Globus pallidus (tissue), 1 donor: ENCODE results near the gene APC2.
A peak's percentile ranks its signal among the peaks of the same experiment; 100 is the strongest.

Source experiments
- DNase-seq: peaks from one replicate; pipeline ENCODE4 v3.0.0-alpha.2; 2015; ENCODE audit warnings: low spot score

The APC2 gene, protein sequence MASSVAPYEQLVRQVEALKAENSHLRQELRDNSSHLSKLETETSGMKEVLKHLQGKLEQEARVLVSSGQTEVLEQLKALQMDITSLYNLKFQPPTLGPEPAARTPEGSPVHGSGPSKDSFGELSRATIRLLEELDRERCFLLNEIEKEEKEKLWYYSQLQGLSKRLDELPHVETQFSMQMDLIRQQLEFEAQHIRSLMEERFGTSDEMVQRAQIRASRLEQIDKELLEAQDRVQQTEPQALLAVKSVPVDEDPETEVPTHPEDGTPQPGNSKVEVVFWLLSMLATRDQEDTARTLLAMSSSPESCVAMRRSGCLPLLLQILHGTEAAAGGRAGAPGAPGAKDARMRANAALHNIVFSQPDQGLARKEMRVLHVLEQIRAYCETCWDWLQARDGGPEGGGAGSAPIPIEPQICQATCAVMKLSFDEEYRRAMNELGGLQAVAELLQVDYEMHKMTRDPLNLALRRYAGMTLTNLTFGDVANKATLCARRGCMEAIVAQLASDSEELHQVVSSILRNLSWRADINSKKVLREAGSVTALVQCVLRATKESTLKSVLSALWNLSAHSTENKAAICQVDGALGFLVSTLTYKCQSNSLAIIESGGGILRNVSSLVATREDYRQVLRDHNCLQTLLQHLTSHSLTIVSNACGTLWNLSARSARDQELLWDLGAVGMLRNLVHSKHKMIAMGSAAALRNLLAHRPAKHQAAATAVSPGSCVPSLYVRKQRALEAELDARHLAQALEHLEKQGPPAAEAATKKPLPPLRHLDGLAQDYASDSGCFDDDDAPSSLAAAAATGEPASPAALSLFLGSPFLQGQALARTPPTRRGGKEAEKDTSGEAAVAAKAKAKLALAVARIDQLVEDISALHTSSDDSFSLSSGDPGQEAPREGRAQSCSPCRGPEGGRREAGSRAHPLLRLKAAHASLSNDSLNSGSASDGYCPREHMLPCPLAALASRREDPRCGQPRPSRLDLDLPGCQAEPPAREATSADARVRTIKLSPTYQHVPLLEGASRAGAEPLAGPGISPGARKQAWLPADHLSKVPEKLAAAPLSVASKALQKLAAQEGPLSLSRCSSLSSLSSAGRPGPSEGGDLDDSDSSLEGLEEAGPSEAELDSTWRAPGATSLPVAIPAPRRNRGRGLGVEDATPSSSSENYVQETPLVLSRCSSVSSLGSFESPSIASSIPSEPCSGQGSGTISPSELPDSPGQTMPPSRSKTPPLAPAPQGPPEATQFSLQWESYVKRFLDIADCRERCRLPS (N-terminal part only)

DNA sequence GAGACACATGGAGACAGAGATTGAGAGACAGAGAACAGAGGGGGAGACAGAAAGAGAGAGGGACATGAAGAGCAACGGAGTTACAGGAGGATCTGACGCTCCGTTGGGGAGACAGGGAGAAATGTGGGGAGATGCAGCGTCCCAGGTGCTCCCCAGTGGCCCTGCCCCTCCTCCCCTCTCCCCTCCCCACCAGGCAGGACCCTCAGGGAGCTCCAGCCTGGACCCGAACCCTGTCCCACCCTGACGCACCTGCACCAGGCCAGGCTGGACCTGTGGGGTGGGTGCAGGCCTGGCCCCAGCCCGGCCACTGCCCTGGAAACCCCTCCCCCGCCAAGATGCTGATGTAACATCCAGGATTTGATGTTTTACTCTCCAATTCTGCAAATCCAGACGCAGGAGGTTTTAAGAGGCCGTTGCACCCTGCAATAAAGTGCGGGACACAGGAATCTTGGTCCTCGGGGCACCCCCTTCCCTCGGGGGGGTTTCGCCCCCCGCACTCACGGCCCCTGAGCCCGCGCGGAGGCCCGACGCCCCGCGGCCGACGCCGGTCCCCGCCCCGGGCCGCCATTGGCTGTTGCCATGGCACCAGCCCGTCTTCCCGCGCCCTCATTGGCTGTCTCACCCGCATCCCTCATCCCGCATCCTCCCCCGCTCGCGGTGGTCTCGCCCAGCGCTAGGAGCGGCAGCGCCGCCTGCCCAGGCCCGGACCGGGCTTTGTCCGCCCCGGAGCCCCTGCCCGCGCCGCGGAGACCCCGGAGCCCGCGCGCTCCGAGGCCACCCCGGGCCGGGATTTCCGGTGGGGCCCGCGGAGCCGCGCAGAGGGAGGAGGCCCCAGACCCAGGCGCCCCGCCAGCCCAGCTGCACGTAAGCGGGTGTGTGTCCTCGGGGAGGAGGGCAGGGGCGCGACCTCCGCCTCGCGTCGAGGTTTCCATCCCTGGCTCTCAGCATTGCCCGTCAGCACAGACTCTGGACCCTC, at the start of gene APC2:
Gene APC2, plus strand, starts transcription at position 655 of the 976 bp plus-strand sequence. CDS start 2,881 bp downstream, outside the sequence.
- DNase-seq = peak; percentile 87

DNA sequence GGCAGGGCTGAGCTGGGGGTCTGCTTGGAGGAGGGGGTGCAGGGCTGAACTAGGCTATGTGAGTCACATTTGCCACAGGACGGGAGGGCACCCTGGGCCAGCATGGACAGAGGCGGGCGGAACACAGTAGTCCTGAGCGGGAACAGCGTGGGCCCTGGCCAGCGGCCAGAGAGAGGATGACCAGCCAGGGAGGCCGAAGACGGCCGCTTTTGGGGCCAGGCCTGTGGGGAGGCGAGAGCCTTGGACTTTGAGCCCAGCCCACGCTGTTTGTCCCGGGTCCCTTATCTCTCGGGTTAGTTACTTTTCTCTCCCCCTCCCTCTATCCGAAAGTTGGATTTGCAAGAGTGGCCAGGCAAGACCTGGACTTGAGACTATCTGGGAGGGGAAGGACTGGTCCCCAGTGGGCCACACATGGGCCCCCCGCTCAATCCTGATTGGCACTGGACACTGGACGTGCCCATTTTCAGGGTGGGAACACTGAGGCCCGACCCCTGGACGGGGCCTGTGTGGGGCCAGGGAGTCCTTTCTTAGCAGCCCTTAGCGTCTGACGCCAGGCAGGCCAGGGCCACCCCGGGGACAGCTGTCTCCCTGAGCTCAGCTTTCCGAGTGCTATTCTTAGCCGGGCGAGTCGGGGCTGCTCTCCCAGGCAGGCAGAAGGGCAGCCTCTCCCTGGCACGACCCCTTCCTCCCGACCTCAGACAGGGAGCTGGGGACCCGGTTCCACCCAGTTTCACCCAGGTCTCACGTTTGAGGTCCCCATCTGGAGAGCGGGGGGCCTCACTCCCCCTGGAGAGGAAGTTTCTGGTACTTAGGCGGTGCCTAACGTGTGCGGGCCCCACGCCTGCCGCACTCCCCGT, 49.4 kb upstream of the APC2 start:
- DNase-seq = no peak

DNA sequence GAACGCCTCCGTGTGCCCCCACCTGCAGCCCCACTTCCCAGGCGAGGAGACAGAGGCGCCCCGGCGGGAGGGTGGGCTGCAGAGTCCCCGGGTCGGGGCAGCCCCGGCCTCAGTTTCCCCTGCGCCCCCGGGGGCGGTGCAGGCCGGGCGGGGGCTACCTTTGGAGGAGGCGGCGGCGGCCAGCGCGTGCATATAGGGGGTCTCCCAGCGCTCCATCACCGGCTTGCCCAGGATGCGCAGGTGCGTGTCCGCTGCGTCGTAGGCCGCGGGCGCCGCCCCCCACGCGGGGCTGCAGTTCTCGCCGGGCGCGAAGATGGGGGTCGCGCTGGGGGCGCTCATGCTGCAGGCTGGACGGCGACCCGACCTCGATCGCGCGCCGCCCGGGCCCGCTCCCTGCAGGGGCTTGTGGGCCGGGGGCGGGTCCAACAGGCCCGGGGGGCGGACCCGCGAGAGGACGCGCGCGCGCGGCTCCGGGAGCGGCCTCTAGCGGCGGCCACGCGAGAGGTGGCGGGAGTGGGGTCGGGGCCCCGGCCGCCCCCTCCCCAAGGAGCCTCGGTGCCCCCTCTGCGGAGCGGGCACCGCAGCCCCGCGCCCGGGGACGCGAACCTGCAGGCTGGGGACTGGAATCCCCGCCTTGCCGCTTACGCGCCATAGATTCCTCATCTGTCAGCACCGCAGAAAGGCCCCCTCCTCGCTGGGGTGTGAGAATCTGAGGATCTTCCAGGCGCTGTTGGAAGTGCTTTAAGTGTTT, 48.6 kb upstream of the APC2 start, which contains the start of gene GAMT:
Gene GAMT, minus strand, starts transcription at position 405 of the 751 bp plus-strand sequence. Its CDS starts 66 bp downstream, at position 339.
- no peak for DNase-seq

DNA sequence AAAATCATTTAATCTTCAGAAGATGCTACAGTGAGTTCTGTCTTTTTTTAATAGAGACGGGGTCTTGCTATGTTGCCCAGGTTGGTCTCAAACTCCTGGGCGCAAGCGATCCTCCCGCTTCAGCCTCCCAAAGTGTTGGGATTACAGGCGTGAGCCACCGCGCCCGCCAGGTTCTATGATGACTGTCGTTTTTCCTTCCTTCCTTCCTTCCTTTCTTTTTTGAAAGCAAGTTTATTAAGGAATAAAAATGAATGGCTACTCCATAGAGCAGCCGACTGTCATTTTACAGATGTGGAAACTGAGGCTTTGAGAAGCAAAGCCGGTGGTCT, 48.1 kb upstream of the APC2 start:
- DNase-seq = no peak

DNA sequence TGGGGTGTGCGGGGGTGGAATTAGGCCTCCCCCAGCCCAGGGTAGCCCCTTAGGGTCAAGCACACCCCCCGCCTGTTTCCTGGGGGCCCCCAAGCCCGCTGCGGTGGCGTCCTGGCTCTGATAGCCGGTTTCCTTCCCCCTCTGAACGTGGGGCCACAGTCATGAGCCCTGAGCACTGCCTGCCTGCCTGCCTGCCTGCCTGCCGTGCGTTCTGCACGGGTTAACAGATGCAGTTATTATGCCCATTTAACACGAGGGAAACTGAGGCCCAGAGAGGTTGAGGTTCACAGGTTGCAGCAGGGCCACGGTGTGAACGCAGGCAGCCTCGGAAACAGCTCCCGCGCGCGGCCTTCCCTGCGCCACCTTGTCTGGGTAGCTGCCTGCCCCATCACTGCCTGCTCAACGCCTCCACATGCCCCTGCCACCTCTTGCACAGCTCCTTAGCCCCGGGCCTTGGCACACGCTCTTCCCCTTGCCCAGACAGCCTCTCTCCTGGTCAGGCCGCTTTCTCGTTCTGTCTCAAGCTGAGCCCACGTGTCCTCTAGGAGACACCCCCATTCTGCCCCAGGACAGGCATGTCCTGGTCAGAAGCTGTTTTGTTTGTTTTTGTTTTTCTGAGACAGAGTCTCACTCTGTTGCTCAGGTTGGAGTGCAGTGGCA, 47.4 kb upstream of the APC2 start:
- DNase-seq = no peak

DNA sequence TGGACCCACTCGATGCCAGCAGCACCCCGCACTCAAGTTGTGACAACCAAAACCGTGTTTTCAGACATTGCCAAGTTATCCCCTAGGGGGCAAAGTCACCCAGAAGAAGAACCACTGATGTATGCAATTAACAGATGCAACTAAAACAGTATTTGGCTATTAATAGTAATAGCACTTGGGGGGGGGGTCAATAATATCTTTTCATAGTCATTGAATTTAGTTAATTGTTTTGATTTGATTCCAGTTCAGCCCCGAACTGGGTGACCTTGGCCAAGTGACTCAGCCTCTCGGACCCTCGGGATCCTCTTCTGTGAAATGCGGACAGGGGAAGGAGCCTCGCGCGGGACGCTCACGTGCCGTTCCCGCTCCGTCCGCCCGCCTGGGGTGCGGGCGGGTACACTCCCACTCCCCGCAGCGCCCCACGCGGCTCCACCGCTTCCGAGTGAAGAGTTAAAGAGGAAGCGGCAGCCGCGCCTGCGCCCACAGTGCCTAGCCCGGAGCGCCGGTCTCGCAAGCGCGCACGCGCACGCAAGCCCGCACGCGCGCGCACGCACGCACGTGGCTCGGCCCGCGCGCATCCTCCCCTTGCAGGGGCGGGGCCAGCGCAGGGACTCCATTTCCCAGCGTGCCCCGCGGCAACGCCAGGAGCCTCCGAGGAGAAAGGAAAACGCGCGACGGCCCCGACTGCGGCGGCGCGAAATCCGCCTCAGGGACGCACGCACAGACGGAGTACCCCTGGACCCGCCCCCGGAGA, 43.0 kb upstream of the APC2 start:
- DNase-seq = peak; percentile 98

DNA sequence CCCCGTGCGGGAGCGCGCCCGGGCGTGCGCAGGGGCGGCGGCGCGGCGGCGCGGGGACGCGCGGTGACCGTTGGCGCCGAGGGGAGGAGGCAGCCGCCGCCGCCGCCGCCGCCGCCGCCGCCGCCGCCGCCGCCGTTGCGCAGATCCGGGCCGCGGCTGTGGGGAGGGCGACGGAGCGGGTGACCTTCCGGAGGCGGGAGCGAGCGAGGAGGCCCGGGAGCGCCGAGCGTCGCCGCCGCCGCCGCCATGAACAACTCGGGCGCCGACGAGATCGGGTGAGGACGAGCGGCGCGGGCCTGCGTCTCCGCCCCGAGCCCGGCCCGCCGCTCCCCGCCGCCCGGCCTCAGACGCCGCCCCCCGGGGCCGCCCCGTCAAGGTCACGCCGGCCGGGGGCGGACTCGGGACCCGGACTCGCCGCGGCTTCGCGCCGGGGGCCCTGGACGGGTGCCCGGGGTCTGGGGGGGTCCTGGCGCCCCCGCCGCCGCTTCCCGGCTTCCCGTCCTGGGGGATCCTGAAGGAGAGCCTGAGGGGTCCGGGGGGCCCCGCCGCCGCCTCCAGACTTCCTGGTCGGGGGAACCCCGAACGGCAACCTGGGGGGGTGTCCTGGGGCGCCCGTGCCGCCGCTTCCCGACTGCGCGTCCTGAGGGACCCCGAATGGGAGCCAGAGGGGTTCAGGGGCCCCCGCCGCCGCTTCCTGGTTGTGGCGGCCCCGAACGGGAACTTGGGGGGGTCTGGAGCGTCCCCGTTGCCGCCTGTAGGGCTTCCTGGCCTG, 42.2 kb upstream of the APC2 start, which contains the start of gene DAZAP1:
Gene DAZAP1, plus strand, starts transcription at position 59 of the 772 bp plus-strand sequence. Its CDS starts 188 bp downstream, at position 247.
- DNase-seq = no peak

DNA sequence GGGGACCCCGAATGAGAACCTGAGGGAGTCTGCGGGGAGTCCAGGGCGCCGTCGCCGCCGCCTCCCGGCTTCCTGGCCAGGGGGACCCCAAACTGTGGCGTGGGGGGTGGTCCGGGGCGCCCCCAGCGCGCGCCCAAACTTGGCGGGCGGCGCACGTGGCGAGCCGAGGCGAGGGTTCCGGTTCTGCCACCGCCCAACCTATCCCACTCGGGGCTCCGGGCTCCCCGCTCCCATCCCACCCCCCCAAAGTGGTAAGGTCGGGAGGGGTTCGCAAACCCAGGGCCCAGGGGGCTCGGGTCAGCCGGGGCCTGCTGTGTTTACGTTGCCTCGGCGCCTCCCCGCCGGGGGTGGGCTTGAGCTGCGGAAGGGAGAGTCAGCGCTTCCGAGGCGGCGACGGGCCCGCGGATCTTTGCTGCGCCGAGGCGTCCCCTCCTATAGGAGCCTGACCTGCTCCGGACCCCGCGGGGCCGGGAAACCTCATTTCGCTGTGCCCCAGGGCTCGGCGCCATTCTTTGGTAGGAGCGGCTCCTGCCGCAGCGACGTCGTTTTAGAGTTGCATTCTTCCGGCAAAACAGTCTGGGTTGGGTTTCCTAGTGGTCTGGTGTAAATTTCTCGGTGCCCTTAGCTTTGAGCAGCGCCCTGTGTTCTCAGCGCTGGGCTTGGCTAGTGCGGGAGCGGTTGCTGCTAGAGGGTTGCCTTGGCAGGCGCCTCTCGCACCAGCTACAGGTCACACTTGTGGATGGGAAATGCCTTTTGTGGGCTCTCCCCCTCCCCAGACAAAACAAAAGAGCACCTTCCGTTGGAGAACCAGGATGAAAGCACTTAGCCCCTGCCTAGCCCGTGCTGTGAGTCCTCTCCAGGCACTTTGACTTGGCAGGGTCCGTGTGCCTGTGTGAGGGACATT, 41.4 kb upstream of the APC2 start:
- DNase-seq = no peak

DNA sequence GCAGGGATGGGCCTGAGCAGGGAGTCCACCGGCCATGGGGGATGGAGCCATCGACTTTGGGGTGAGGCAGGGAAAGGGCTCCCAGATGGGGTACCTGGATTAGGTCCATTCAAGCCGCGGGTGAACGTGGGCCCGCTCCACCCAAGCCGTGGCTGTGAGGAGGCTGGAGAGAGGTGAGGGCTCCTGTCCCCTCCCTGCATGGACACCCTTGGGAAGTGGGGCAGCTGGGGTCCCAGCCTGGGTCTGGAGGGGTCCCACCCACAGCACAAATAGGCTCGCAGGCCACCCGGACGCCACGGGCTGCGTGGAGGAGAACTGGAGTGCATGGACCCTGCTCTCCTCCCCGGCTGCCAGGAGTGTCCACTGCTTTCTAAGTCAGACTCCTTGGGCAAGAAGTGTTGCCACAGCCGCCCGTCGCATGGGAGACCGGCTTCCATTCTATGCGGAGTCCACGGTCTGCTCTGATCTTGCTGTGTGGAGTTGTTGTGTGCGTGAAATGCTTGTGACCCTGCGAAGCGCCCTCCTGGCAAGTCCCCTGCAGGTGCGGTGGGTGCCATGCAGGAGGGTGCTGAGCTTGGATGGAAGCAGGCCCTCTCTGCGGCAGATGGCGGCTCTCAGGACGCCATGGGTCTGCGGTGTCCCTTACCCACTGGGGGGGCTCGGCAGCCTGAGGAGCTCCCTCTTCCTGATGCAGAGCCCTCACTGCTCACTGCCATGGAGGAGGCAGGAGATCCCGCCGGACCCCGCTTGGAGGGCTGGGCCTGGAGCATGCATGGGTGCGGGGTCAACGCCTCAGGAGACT, 40.5 kb upstream of the APC2 start:
- no peak for DNase-seq

DNA sequence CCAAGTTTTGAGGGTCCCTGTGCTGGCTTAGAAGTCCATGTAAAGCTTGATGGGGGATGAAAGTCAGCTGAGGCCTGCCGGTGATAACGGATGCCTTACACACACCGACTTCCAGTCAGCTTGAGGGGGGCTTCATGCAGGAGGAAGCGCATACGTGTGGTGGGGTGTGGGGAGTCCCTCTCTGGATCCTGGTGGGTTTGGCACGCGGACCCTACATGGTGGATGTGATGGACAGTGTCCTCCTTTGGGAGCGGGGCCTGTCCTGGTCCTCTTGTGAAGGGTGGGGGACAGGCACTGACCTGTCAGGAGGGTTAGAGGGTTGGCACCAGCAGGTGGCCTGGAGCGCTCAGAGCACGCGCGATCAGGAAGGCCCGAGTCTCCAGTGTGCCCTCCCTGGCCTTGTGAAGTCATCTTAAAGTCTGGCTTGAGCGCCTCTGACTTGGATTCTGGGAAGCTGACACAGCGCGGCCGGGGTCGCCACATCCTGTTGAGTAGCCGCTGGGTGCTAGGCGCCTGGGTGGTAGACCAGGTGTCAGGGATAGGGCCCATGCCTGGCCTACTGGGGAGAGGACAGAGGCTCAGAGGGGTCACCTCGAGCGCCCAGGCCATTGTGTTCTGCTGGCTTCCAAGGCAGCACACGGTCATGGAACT, 39.7 kb upstream of the APC2 start:
- no peak for DNase-seq

DNA sequence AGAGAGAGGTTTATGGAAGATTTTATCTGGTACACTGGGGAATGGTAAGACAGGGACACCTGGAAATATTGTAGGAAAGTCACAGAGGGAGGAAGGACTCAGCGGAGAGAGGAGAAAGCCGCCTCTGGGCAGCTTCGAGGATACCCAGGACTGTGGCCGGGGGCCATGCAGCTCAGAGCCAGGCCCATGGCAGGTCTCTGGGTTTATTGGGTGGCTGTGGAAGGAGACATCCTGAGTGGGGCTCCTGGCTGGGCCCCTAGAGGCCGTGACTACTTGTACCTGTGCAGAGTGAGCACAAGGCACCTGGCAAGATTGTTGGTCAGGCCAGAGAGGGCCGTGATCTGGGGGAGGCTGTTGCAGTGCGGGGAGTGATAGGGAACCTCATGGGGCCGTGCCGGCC, 39.1 kb upstream of the APC2 start:
- DNase-seq = no peak

DNA sequence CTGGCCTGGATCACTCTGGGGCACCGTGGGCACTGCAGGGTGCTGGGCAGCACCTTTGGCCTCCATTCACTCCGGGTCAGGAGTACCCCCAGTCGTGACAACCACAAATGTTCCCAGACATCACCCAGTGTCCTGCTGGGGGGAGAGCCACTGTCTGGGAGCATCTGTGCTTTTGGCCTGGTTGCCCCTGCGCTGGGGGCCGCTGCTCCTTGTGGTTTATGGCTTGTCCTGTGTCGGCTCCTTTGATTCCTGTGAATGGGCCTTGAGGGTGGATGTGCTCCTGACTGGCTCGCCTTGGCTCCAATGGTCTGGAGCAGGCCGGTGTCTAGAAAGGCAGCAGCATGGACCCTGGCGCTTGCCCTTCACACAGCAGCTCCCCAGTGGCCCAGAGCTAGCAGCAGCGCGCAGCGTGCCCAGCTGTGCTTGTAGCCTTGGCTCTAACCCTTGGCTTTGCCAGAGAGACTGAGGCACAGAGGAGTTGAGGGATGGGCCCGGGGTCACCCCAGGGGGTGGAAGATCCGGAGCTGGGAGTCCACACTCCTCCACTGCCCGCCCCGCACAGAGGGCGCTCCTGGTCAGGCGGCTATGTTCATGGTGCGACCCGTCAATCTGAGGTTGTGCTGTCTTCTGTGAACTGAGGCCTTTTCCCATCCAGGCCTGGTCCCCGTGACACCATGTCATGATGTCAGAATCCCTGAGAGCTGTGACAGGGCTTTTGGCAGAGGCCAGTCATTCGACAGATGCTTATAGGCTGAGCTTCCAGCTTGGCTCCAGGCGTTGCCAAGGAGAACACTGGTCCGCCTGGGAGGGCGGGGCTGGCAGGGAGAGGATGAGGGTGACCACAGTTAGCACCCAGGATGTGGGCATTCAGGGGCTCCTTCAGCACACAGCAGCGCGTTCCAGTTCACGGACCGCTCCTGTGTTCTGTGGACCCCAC, 38.4 kb upstream of the APC2 start:
- peak; percentile 98 for DNase-seq

DNA sequence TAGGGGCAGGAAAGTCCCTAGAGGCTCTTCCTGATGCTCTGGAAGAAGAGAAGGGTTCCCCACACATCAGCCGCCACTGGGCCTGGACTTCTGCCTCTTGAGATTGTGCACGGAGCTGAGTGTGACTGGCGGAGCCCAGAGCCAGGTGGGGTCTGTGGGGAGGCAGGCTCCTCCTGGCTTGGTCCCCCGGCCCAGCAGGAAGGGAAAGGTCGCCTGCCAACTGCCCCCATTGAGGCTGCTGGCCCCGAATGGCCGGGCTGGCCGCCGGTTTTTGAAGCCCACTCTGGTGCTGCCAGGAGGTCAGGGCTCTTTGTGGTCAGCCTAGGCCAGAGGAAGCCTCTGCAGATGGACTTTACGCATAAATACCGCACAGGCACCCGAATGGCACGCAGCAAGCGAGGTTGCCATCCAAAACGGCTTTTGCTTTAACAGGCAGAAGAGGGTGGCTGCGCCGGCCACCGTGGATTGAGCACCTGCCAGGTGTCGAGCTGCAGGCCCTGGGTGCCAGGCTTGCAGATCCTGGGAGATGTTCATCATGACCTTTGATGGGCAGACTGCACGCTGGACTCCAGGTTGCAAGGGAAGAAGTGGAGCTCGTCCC, 37.5 kb upstream of the APC2 start:
- no peak for DNase-seq
